GM19438 (cell line): ENCODE measurements around the gene HNRNPA3.
"Not testable (repeated sequence)": the region's sequence is repeated elsewhere in the genome, so short reads cannot be mapped to it uniquely, and the experiment has no call there.

Experiments used
- ATAC-seq: cut with Tn5 transposase; IDR thresholded peaks from one replicate; pipeline ENCODE4 v1.9.1; 2021; ENCODE audit warnings: low read depth; ENCODE audit not compliant: unreplicated experiment

HNRNPA3 gene

GRCh38 chr2:177188482-177189469, 23.8 kb upstream of the HNRNPA3 start:
- no peak for ATAC-seq

DNA sequence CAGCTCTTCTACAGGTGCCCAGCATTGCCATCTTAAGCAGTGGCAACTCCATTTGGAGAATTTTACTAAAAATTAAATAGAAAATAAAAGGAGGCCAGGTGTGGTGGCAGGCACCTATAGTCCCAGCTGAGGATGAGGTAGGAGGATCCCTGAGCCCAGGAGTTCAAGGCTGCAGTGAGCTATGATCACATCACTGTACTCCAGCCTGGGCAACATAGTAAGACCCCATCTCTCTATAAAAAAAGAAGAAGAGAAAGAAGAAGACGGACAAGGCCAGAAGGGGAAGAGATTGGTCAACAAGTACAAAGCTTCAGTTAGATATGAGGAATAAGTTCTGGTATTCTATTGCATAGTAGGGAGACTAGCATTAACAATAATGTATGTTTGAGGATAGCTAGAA, 21.7 kb upstream of the HNRNPA3 start:
- ATAC-seq: no peak

DNA sequence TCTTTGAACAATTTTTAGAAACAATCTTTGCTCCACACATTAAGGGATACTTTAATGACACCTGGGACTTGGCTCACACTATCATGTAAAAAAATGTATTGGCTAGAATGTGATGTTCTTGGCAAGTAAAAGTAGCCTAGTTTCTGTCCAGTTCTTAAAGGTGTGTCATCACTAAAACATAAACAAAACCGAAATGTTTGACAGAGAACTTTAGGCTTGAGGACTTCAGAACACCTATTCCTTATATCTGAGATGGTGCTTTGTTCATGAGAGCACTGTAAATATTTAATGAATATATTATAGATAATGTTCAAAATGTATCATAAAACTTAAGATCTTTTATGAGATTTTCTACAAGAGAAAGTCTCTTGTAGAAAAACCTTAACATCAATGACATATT, 19.8 kb upstream of the HNRNPA3 start:
- no peak for ATAC-seq

GRCh38 chr2:177193240-177193639, 19.4 kb upstream of the HNRNPA3 start:
- peak; percentile 67 for ATAC-seq

GRCh38 chr2:177195194-177195593, 17.4 kb upstream of the HNRNPA3 start:
- ATAC-seq: no peak

DNA sequence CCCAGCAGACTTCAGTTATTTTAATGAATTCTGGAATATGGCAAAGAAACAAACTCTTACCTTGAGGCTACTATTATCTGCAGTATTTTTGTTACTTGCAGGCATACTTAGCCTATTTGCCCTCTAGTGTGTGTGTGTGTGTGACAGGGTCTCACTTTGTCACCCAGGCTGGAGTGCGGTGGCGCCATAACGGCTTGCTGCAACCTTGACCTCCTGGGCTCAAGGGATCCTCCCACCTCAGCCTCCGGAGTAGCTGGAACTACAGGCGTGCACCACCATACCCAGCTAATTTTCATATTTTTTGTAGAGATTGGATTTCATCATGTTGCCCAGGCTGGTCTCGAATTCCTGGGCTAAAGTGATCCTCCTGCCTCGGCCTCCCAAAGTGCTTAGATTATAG, 12.2 kb upstream of the HNRNPA3 start:
- ATAC-seq: not testable (repeated sequence)

DNA sequence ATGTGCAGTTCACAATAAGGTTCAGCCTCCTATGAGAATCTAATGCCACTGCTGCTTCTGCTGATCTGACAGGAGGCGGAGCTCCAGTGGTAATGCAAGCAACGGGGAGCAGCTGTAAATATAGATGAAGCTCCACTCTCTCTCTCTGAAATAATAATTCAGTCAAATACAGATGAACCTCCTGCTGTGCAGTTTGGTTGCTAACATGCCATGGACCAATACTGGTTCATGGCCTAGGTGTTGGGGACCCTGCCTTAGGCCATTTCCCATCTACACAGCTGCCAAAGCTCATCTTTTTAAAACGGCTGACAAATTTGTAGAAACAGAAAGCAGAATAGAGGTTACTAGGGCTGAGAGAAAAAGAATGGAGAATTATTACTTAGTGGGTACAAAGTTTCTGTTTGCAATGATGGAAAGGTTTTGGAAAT, 10.7 kb upstream of the HNRNPA3 start:
- ATAC-seq: no peak

DNA sequence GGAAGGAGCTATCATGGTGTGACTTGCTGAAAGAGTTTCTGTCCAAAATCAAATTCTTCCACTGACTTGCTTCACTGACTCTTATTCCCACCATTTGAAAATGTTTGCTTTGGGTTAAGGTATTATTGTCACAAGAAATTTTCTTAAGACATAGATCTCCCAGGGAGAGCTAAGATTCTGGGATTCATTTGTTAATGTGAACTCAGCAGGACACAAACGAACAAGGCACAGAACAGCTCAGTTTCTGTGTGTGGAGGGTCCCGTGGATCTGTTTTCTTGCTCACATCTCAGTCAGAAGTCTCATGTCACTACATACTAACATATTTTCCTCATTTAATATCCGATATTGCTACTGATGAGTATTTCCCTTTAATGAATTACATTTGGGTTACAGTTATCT, 8.2 kb upstream of the HNRNPA3 start:
- ATAC-seq: no peak

DNA sequence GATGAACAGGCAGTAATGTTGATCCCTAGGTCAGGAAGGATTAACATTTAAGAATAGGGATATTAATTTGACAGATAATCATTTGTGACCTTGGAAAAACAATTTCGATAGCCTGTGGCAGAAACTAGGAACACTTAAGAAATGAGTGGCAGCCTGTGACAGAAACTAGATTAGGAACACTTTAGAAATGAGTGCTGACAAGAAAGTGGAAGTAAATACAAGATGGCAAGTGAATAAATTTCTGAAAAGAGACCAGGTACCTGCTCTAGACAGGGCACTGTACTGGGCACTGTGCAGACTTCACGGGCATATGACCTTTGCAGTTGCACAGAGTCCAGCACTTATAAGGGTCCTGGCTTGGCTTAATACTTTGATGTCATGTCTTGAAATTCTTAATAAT, 5.5 kb upstream of the HNRNPA3 start:
- peak; percentile 60 for ATAC-seq

GRCh38 chr2:177211169-177211568, 1.4 kb upstream of the HNRNPA3 start:
- ATAC-seq: no peak

GRCh38 chr2:177211576-177212105, 953 bp upstream of the HNRNPA3 start:
- ATAC-seq: no peak

DNA sequence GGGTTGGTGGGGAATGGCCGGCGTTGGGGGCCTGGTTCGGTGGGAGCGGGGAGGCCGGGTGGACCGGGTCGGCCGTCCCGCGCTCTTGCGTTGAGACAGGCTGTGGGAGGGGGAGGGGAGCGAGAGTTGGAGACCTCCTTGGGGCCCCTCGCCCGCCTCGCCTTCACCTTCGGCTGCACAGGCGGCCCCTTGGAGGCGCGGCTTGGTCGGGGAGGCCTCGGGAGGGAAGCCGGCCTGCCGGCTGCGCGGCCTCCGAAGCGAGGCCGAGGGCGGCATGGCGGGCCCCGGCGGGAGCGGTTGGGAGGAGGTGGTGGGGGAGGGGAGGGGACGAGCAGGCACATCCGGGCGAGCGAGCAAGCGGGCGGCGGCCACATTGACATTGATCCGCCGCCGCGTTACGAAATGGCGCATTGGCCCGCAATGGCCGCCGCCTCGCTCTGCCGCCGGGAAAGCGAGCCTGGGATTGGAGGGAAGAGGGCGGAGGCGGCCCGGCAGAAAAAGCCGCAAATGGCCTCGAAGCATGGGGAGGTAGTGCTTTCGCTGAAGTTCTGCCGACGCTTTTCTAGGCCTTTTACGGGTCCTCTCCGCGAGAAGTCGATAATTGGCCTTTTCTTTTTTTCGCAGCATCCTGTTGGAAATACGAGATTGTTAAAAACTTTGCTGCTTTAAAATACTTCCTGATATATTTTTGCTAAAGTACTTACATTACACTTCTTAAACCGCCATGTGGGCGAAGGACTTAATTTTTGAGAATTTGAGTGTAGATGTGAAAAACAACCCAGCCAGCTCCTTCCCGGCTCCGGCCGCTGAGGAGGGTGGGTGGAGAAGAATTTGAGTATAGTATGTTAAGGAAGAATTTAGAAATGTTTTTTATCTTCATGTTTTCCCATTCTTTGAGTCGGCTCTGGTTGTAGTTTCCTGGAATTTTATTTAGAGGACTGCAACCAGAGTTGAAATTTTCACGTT, 580 bp downstream of the HNRNPA3 start:
- ATAC-seq: peak; percentile 40

GRCh38 chr2:177217247-177217843, 4.8 kb downstream of the HNRNPA3 start:
- ATAC-seq: no peak

GRCh38 chr2:177219787-177220186, 7.2 kb downstream of the HNRNPA3 start:
- ATAC-seq: not testable (repeated sequence)

DNA sequence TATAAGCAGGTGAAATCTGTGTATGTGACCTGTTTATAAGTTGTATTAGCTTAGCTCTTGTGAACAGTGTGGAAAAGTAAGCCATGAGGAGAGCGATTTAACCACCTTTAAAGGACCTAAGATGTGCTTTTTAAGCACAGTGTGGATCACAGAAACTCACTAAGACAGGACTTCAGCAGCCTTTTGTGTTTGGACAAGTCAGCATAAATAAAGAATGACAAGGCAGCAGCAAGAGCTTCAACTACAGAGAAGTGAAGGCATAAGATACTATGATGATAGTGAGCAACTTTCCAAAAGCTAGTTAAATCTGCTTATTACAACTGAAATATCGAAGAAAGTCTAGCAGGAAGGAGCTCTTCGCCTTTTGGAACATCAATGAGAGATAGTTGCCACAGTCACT, 8.9 kb downstream of the HNRNPA3 start:
- no peak for ATAC-seq

GRCh38 chr2:177221970-177222369, 9.4 kb downstream of the HNRNPA3 start:
- no peak for ATAC-seq

DNA sequence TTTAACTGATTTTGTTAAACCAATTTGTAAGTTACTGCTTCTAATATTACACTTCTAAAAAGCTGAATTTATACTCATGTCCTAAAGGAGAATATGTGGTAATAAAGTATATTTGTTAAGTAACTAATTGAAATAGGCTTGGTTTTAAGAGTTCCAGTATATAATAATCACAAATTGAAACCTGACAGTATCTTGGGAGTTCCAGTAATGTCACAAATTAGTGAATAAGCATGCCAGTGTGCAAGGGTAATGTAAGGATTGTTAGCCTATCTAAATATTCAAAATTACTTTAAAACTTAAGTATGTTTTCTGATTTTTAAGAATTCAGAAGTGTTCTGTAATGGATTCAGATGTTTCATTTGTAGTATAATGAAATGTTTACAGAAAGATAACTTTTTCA, 10.8 kb downstream of the HNRNPA3 start:
- ATAC-seq: not testable (repeated sequence)

DNA sequence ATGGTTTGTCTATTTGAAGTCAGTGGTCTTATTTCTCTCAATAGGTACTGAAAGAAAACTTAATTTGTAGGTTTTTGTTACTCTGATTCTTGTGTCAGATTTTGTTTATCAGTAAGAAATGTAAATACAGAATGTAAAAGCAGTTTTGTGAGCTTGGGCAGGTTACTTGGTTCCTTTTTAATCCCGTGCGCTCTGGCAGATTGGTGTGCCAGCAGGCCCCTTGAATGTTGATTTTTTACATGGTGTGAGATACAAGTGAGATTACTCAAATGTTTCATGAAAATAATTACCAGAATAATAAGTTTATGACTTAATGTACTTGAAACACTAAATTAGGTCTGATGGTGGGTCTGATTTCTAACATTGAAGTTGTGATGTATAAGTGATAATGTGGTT, 13.4 kb downstream of the HNRNPA3 start:
- ATAC-seq: no peak

DNA sequence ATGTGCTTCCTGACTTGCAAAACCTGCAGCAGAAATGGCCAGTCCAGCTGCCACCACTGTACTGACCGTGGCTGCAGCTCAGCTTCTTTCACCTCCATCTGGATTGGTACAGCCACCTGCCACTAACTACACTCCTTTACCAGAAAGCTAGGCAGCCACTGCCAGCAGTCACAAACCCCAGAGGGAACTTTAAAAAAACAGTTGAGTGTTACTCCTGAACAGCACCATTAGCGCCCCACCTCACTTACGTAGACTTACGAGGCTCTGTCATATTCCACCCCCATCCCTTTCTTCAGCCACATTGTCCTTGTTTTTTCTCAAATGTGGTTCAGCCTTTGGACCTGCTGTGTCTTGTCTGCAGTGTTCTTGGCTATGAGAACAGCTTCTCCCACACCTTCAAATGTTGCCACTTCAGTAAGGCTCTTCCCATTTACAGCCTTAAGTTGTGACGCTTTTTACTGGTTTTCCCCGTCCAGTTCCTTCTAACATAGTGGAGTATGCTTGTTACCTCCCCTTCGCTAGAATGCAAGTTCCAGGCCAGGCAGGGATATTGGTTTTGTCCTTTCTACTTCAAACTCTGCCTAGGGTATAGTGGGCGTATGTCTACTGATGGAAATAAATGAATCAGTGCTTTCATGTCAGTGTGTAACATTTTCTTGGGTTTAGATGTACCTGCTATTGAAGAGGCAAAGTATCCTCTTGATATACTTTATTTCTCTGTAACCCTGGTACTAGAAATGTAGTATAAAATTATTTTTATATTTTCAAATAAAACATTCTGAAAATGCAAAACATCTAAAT, 17.0 kb downstream of the HNRNPA3 start:
- ATAC-seq: no peak

DNA sequence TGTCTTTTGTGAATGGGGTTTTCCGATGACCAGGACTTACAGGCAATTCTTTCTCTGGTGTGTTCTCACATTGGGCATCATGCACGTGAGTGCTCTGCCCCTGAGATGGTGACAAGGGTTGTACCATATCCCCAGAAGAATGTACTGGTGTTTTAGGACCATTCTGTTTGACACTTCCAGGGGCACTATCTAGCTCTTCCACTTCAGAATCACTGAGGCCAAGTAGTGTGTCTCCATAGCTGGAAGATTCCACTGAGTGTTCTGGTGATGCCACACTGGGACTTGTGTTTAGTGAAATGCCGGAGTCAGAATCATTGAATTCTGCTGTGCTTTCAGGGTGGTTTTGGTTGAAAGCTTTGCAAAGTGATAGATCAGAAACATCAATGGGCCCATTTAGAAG, 18.7 kb downstream of the HNRNPA3 start:
- no peak for ATAC-seq
